ENCODE measurements around the gene NUDT16. TPM values are rescaled to one million over a fixed set of nuclear protein-coding genes. Genes with fewer than 3 reads are reported as not detected.

NUDT16 gene
- total RNA-seq, 1 donor, result 7.3 TPM

GRCh38 chr3:131405411-131405810 is 23.8 kb downstream of the NUDT16 start:
- TF ChIP-seq, protein P1, sequence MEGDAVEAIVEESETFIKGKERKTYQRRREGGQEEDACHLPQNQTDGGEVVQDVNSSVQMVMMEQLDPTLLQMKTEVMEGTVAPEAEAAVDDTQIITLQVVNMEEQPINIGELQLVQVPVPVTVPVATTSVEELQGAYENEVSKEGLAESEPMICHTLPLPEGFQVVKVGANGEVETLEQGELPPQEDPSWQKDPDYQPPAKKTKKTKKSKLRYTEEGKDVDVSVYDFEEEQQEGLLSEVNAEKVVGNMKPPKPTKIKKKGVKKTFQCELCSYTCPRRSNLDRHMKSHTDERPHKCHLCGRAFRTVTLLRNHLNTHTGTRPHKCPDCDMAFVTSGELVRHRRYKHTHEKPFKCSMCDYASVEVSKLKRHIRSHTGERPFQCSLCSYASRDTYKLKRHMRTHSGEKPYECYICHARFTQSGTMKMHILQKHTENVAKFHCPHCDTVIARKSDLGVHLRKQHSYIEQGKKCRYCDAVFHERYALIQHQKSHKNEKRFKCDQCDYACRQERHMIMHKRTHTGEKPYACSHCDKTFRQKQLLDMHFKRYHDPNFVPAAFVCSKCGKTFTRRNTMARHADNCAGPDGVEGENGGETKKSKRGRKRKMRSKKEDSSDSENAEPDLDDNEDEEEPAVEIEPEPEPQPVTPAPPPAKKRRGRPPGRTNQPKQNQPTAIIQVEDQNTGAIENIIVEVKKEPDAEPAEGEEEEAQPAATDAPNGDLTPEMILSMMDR (IDR thresholded peaks at IDR 0.05; ENCODE audit: insufficient read depth, low read depth, low read length), result no peak
- DNase-seq (ENCODE audit: low read depth), result no peak
- no peak overlapping the region for H3K4me3 ChIP-seq (ENCODE audit: low read depth, low read length)

GRCh38 chr3:131406274-131406673 is 24.7 kb downstream of the NUDT16 start:
- DNase-seq (ENCODE audit: low read depth), result peak; percentile 57
- TF ChIP-seq, protein P1 (IDR thresholded peaks at IDR 0.05; ENCODE audit: insufficient read depth, low read depth, low read length), result no peak

DNA sequence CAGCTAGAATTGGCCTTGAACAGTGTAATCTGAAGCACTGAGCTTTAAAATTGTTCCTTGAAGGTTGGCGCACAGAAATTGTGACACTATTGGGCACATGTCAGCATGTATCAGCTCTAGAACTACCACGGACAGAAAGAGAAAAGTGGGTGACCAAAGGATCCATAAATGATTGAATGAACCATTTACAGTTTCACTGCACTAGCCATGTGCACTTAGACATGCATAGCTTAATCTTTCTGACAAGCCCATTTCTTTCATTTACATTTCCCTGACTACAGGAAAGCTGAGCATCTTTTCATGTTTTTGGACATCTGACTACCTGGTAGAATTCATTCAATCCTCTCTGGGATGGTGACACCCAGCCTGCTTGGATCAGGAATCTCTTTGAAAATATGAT is 36.2 kb downstream of the NUDT16 start:
- TF ChIP-seq, protein P1 (IDR thresholded peaks at IDR 0.05; ENCODE audit: insufficient read depth, low read depth, low read length), result no peak
- no peak overlapping the region for H3K4me3 ChIP-seq (ENCODE audit: low read depth, low read length)
- DNase-seq (ENCODE audit: low read depth), result no peak

More at GRCh38 chr3:131406274-131406673, 24.7 kb downstream of the NUDT16 start:
- no peak overlapping the region for H3K4me3 ChIP-seq (ENCODE audit: low read depth, low read length)

DNA sequence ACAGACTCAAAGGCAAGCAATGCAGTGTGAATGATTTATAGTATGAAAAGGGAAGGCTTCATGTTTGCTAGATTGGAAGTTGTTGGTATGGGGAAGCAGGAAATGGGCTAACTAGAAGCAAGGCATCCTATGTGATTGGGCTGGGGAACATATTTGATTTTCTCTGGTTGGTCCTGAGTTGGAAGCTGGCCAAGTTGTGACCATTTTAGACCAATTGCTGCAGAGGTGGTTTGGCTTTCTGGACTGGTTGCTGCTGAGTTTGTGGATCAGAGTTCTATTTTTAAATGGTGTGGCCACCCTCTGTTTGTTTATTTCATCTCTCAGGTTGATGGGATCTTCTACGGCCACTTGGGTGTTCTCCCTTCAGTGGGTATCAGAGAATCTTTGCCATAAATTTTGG is 39.7 kb downstream of the NUDT16 start:
- DNase-seq (ENCODE audit: low read depth), result no peak
- TF ChIP-seq, protein P1 (IDR thresholded peaks at IDR 0.05; ENCODE audit: insufficient read depth, low read depth, low read length), result no peak
- H3K4me3 ChIP-seq (ENCODE audit: low read depth, low read length), result no peak overlapping the region

DNA sequence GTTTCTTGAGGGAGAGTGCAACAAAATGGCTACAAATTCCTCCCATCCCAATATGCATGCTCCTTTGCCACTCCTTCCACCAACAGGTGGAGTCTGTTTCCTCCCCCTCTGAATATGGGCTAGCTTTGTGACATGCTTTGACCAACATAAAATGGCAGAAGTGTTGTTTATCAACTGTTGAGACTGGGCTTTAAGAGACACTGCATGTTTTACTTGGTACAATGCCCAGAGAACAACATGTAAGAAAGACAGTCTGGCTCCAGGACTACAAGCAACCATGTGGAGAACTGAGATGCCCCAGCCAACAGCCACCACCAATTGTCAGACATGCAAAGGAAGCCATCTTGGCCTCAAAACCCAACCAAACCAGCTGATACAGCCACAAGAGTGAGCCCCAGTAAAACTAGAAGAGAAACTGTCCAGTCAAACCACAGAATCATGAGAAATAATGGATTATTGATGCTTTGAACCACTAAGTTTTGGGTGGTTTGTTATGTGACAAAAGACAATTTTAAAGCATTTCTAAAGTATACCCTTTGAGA is 40.5 kb downstream of the NUDT16 start:
- TF ChIP-seq, protein P1 (IDR thresholded peaks at IDR 0.05; ENCODE audit: insufficient read depth, low read depth, low read length), result no peak
- no peak overlapping the region for H3K4me3 ChIP-seq (ENCODE audit: low read depth, low read length)
- DNase-seq (ENCODE audit: low read depth), result no peak

GRCh38 chr3:131427226-131427625 is 45.7 kb downstream of the NUDT16 start:
- no peak overlapping the region for H3K4me3 ChIP-seq (ENCODE audit: low read depth, low read length)
- TF ChIP-seq, protein P1 (IDR thresholded peaks at IDR 0.05; ENCODE audit: insufficient read depth, low read depth, low read length), result no peak
- DNase-seq (ENCODE audit: low read depth), result no peak

DNA sequence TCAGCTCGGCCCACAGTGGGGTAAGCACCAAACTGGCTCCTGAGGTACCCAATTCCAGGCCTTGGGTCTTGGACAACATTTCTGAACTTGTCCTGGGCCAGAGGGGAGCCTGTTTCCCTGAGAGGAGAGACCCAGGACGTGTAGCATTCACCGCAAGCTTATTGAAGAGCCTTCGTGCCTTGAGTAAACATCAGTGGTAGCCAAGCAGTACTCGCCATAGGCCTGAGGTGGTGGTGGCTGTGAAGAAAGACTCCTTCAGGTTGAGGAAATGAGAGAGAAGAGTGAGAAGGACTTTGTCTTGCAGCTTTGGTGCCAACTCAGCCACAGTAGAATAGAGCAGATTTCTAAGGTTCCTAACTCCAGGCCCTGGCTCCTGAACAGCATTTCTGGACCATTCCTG is 50.2 kb downstream of the NUDT16 start:
- DNase-seq (ENCODE audit: low read depth), result no peak
- H3K4me3 ChIP-seq (ENCODE audit: low read depth, low read length), result no peak overlapping the region
- TF ChIP-seq, protein P1 (IDR thresholded peaks at IDR 0.05; ENCODE audit: insufficient read depth, low read depth, low read length), result no peak
